G401 (cell line): ENCODE results near the gene PTHLH. TPM values are rescaled to one million over a fixed set of nuclear protein-coding genes. Genes with fewer than 3 reads are reported as not detected.
A peak's percentile ranks its signal among the peaks of the same experiment; 100 is the strongest.

Experiments
- DNase-seq: peaks from one replicate; pipeline ENCODE4 v3.0.0-alpha.2; 2015; ENCODE audit warnings: low spot score
- in situ Hi-C: cut with HindIII; loops from 2 replicates; pipeline ENCODE4 v1.10.0; 2016; ENCODE audit warnings: low sequenced_read_pairs, mixed read lengths
- total RNA-seq: library from RNA; depleted of rRNA; stranded (reverse); fragments of >200 nt; shearing (Covaris generic); gene quantifications from 2 replicates; pipeline ENCODE4 v1.2.3, GENCODE V29; 2014

Gene PTHLH
- total RNA-seq, 1 experiment from 2014 or later: not detected

- in situ Hi-C loops: no loop called here
- no peak for DNase-seq
These were observed 20.6 kb downstream of the PTHLH start for GRCh38 chr12:27951898-27952297.

GRCh38 chr12:27946421-27946820 lies 26.1 kb downstream of the PTHLH start:
- in situ Hi-C loops: no loop called here

GRCh38 chr12:27940756-27941402 lies 31.7 kb downstream of the PTHLH start:
- peak; percentile 86 for DNase-seq
- in situ Hi-C loops: no loop called here

More at GRCh38 chr12:27946421-27946820, 26.1 kb downstream of the PTHLH start:
- DNase-seq: no peak

DNA sequence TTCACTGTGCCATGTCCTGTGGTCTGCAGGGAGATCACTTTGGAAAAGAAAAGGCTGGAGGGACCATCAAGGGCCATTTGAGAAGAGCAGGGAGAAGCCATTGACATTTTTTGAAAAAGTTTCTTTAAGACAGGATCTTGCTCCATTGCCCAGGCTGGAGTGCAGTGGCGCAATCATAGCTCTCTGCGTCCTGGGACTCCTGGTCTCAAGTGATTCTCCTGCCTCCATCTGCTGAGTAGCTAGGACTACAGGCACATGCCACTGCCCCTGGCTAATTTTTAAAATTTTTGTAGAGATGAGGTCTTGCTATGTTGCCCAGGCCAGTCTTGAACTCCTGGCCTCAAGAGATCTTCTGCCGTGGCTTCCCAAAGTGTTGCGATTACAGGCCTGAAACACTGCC lies 32.3 kb downstream of the PTHLH start:
- no peak for DNase-seq
- in situ Hi-C loops: no loop called here

GRCh38 chr12:27937768-27938167 lies 34.8 kb downstream of the PTHLH start:
- DNase-seq: no peak
- in situ Hi-C loops: no loop called here

DNA sequence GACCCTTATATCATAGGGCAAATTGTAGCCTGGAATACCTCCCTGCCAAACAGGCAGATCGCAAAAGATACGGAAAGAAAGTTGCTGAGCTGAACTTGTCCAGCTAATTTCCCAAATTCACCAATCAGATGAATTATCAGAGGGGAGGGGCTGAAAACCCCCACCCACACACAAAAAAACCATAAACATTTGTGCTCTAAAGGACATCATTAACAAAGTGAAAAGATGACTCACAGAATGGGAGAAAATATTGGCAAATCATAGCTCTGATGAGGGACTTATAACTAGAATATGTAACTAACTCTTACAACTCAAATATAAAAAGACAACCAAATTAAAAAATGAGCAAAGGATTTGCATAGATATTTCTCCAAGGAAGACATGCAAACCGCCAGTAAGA lies 36.3 kb downstream of the PTHLH start:
- in situ Hi-C loops: no loop called here
- no peak for DNase-seq

DNA sequence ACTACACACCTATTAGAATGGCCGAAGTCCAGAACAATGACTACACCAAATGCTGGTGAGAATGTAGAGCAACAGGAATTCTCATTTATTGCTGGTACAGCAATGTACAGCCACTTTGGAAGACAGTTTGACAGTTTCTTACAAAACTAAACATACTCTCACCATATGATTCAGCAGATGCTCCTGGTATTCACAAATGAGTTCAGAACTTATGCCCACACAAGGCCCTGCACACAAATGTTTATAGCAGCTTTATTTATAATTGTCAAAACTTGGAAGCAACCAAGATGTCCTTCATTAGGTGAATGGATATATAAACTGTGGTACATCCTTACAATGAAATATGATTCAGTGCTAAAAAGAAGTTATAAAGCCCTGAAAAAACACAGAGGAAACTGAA lies 38.3 kb downstream of the PTHLH start:
- in situ Hi-C loops: no loop called here
- no peak for DNase-seq

- no peak for DNase-seq
- in situ Hi-C loops: no loop called here
These were observed 41.1 kb downstream of the PTHLH start for GRCh38 chr12:27931390-27931789.

DNA sequence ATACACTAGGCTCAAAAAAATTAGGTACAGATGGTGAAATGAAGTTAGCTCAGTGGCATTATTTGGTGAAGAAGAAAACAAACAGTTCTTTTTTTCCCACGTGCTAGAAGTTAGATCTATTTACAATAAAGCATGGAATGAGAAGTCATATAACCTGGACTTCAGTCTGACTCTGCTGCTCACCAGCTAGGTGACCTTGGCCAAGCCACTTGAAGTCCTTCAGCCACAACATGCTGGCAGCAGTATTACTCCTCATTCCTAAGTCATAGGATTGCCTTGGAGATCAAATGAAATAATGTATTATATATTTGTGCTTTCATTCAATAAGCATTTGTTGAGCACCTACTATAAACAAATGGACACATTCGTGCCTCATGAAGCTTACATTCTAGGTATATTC lies 45.2 kb downstream of the PTHLH start:
- in situ Hi-C loops: no loop called here
- no peak for DNase-seq

DNA sequence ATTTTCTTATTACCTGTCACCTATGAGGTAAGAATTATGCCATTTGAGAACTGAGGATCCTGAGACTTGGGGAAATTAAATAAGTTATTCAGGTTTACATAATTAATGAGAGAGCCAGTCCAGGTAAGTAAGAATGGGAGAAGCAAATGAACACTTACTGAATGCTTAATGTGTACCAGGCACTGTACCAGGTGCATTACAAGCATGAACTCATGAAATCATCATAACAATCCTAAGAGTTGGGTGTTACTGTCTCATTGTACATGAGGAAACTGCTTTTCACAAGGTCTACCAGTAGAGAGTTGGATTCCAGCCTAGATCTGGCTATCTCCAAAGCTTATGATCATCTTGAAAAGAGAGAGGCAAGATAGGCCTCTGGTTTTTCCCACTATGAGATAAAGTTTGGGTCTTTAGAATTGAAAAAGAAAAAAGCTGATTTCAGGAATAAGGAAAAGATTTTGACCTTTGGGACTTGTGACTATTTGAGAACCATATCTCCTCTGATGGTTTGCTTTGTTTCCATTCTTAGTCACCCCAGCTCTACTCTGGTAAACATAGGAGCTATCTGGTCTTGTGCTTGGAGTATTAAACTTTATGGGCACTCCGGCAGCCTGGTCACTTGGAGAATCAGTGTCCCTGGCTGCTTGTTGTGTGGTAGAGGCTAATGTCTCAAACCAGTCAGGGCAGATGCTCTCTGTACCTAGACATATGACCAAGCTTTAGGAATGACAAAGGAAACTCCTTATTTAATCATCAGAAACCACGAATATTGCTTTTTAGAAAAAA lies 48.0 kb downstream of the PTHLH start:
- in situ Hi-C loops: no loop called here
- no peak for DNase-seq

- in situ Hi-C loops: no loop called here
- peak; percentile 95 for DNase-seq
These were observed 49.9 kb downstream of the PTHLH start for GRCh38 chr12:27922531-27923139.

GRCh38 chr12:27919671-27920235 lies 52.8 kb downstream of the PTHLH start:
- no peak for DNase-seq
- in situ Hi-C loops: no loop called here

- in situ Hi-C loops: no loop called here
- no peak for DNase-seq
These were observed 57.0 kb downstream of the PTHLH start for GRCh38 chr12:27915536-27915935.

DNA sequence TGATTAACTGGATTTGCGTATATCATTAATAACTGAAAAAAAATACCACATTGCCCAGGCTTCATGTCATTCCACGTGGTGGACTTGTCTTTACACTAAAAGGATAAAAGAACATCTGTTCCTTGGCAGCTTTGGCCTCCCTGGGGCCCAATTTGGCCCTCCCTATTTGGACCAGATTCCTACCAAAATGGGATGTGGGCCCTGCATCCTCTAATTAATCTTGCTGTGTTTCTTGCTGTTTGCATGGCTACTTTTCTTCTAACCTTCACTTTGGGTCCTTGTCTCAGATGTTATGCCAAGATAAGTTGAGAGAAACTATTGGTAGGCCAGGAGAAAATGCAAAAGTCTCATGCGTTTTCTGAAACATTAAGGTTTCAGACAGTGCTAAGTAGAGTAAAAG lies 57.5 kb downstream of the PTHLH start:
- in situ Hi-C loops: no loop called here
- no peak for DNase-seq

GRCh38 chr12:27913999-27914614 lies 58.4 kb downstream of the PTHLH start:
- in situ Hi-C loops: no loop called here
- DNase-seq: no peak

DNA sequence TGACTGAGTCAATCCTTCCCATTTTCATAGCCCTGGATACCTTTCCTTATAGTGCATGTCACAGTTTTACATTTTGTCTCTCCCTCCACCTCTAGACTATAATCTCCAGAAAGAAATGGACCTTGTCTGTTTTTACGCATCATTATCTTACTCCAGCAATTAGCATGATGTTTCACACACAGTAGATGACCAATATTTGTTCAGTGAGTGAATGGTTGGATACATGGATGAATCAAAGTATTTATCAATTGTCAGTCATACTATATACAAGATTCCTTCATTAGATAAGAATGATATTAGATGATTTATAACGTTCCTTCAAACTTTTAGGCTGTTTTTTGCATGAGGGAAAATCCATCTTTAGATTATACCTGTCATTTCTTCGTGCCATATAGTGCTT lies 61.1 kb downstream of the PTHLH start:
- in situ Hi-C loops: no loop called here
- DNase-seq: no peak
